ENCODE data around the gene GNL2. TPM values are rescaled to one million over a fixed set of nuclear protein-coding genes. Genes with fewer than 3 reads are reported as not detected.
"Not testable (repeated sequence)": the region's sequence is repeated elsewhere in the genome, so short reads cannot be mapped to it uniquely, and the experiment has no call there.

The GNL2 gene
- total RNA-seq, 1 donor from 2014 or later: 50.6 TPM

GRCh38 chr1:37609002-37609401 lies 13.3 kb upstream of the GNL2 start:
- DNase-seq (ENCODE audit: low read depth in 2 of 2): no peak

- no peak for DNase-seq (ENCODE audit: low read depth in 2 of 2)
Observed at GRCh38 chr1:37606481-37607263, 10.9 kb upstream of the GNL2 start.

GRCh38 chr1:37605806-37606474 lies 10.2 kb upstream of the GNL2 start:
- DNase-seq (ENCODE audit: low read depth in 2 of 2): no peak

- no peak for DNase-seq (ENCODE audit: low read depth in 2 of 2)
Observed at GRCh38 chr1:37605061-37605650, 9.4 kb upstream of the GNL2 start.

GRCh38 chr1:37602750-37603694 lies 7.3 kb upstream of the GNL2 start:
- DNase-seq (ENCODE audit: low read depth in 2 of 2): peak in 1 of 2 donors; percentile 26

GRCh38 chr1:37601441-37601840 lies 5.7 kb upstream of the GNL2 start:
- no peak for DNase-seq (ENCODE audit: low read depth in 2 of 2)

- DNase-seq (ENCODE audit: low read depth in 2 of 2): no peak
Observed at GRCh38 chr1:37599940-37600339, 4.2 kb upstream of the GNL2 start.

GRCh38 chr1:37596182-37596667 lies 488 bp upstream of the GNL2 start:
- no peak for DNase-seq (ENCODE audit: low read depth in 2 of 2)

- DNase-seq (ENCODE audit: low read depth in 2 of 2): no peak
Observed at GRCh38 chr1:37593726-37594125, 2.0 kb downstream of the GNL2 start.

GRCh38 chr1:37588939-37589338 lies 6.8 kb downstream of the GNL2 start:
- no peak for DNase-seq (ENCODE audit: low read depth in 2 of 2)

GRCh38 chr1:37584544-37584943 lies 11.2 kb downstream of the GNL2 start:
- not testable (repeated sequence) for DNase-seq (ENCODE audit: low read depth in 2 of 2)

GRCh38 chr1:37575692-37576091 lies 20.0 kb downstream of the GNL2 start:
- peak in 1 of 2 donors; percentile 49 for DNase-seq (ENCODE audit: low read depth in 2 of 2)

GRCh38 chr1:37574834-37575480 lies 20.8 kb downstream of the GNL2 start:
- peak in 1 of 2 donors; percentile 59 for DNase-seq (ENCODE audit: low read depth in 2 of 2)

- DNase-seq (ENCODE audit: low read depth in 2 of 2): no peak
Observed at GRCh38 chr1:37570528-37571334, 25.0 kb downstream of the GNL2 start.

GRCh38 chr1:37567023-37567422 lies 28.7 kb downstream of the GNL2 start:
- DNase-seq (ENCODE audit: low read depth in 2 of 2): no peak

GRCh38 chr1:37564892-37565291 lies 30.8 kb downstream of the GNL2 start:
- no peak for DNase-seq (ENCODE audit: low read depth in 2 of 2)

GRCh38 chr1:37562984-37563383 lies 32.8 kb downstream of the GNL2 start:
- no peak for DNase-seq (ENCODE audit: low read depth in 2 of 2)

GRCh38 chr1:37561133-37562132 lies 34.3 kb downstream of the GNL2 start:
- DNase-seq (ENCODE audit: low read depth in 2 of 2): peak in 1 of 2 donors; percentile 30
